GM18873 (cell line): ENCODE results near the gene SAMD4A.
A peak's percentile ranks its signal among the peaks of the same experiment; 100 is the strongest.

Source experiments
- ATAC-seq: cut with Tn5 transposase; IDR thresholded peaks from one replicate; pipeline ENCODE4 v1.9.1; 2021; ENCODE audit warnings: mild to moderate bottlenecking, moderate library complexity, moderate number of reproducible peaks; ENCODE audit not compliant: unreplicated experiment, low FRiP score

SAMD4A gene

GRCh38 chr14:54566410-54567223 is at the start of gene SAMD4A:
SAMD4A (plus strand) TSS chr14:54567128; CDS start chr14:54567917, 789 bp downstream.
- peak; percentile 30 for ATAC-seq

- no peak for ATAC-seq
Measured at GRCh38 chr14:54524410-54524809, 42.5 kb upstream of the SAMD4A start.

- no peak for ATAC-seq
Measured at GRCh38 chr14:54528973-54529372, 38.0 kb upstream of the SAMD4A start.

- ATAC-seq, result no peak
Measured at GRCh38 chr14:54529811-54530210, 37.1 kb upstream of the SAMD4A start.

GRCh38 chr14:54532111-54533012 is 34.6 kb upstream of the SAMD4A start:
- peak; percentile 79 for ATAC-seq

GRCh38 chr14:54533100-54533499 is 33.8 kb upstream of the SAMD4A start:
- ATAC-seq, result no peak

GRCh38 chr14:54535126-54535525 is 31.8 kb upstream of the SAMD4A start:
- ATAC-seq, result no peak

- ATAC-seq, result no peak
Measured at GRCh38 chr14:54535646-54536045, 31.3 kb upstream of the SAMD4A start.

GRCh38 chr14:54537651-54538050 is 29.3 kb upstream of the SAMD4A start:
- ATAC-seq, result no peak

GRCh38 chr14:54538055-54538454 is 28.9 kb upstream of the SAMD4A start:
- no peak for ATAC-seq

GRCh38 chr14:54547583-54547982 is 19.3 kb upstream of the SAMD4A start:
- no peak for ATAC-seq

GRCh38 chr14:54548491-54548890 is 18.4 kb upstream of the SAMD4A start:
- ATAC-seq, result no peak

- no peak for ATAC-seq
Measured at GRCh38 chr14:54549862-54550261, 17.1 kb upstream of the SAMD4A start.

GRCh38 chr14:54550514-54550913 is 16.4 kb upstream of the SAMD4A start:
- no peak for ATAC-seq

GRCh38 chr14:54554401-54554800 is 12.5 kb upstream of the SAMD4A start:
- no peak for ATAC-seq

- no peak for ATAC-seq
Measured at GRCh38 chr14:54555651-54556050, 11.3 kb upstream of the SAMD4A start.

GRCh38 chr14:54556535-54556934 is 10.4 kb upstream of the SAMD4A start:
- no peak for ATAC-seq

GRCh38 chr14:54562334-54562733 is 4.6 kb upstream of the SAMD4A start:
- ATAC-seq, result no peak

GRCh38 chr14:54564071-54564867 is 2.7 kb upstream of the SAMD4A start:
- no peak for ATAC-seq
